Effector memory CD8-positive, alpha-beta T cell (primary cell): ENCODE measurements around the gene MAN1A1.
"Not testable (repeated sequence)": the region's sequence is repeated elsewhere in the genome, so short reads cannot be mapped to it uniquely, and the experiment has no call there.

Experiments used
- ATAC-seq: fragments of 150-1000 bp; cut with Tn5 transposase; replicated peaks from 2 replicates; pipeline ENCODE4 v1.10.0; 2021; ENCODE audit warnings: mild to moderate bottlenecking, moderate library complexity
- DNase-seq, 3 experiments: peaks; one replicate each; pipeline ENCODE4 v3.0.0; 2021
- H3K27ac Mint-ChIP-seq, 2 donors: one replicate each; pipeline ENCODE4 v1.8.0; 2022; ENCODE audit warnings: mild to moderate bottlenecking in 2 of 2, mixed read lengths in 2 of 2, moderate library complexity in 2 of 2
- H3K27me3 Mint-ChIP-seq, 2 donors: one replicate each; pipeline ENCODE4 v1.8.0; 2022; ENCODE audit warnings: mixed read lengths in 2 of 2
- H3K36me3 Mint-ChIP-seq: one replicate; pipeline ENCODE4 v1.8.0; 2022; ENCODE audit warnings: mild to moderate bottlenecking, moderate library complexity, mixed read lengths; ENCODE audit not compliant: insufficient read depth
- H3K4me1 Mint-ChIP-seq, 2 donors: one replicate each; pipeline ENCODE4 v1.8.0; 2022; ENCODE audit warnings: low read depth in 2 of 2, mixed read lengths in 2 of 2
- H3K4me3 Mint-ChIP-seq, 2 donors: one replicate each; pipeline ENCODE4 v1.8.0; 2022; ENCODE audit warnings: mild to moderate bottlenecking in 2 of 2, mixed read lengths in 2 of 2, moderate library complexity in 2 of 2
- H3K9me3 Mint-ChIP-seq, 2 donors: one replicate each; pipeline ENCODE4 v1.8.0; 2022; ENCODE audit warnings: mixed read lengths in 2 of 2

Gene MAN1A1

GRCh38 chr6:119157506-119157815 is 192.1 kb downstream of the MAN1A1 start:
- Mint-ChIP-seq H3K27me3 (peaks cover 10 to 28% of the 10 kb centered on the region in 2 donors), H3K9me3 (no peaks in the 10 kb centered on the region)

GRCh38 chr6:119156757-119157505 is 192.6 kb downstream of the MAN1A1 start:
- Mint-ChIP-seq H3K4me3 (no peak overlapping the region), H3K27ac (no peak overlapping the region), H3K4me1 (no peaks in the 10 kb centered on the region), H3K36me3 (no peaks in the 10 kb centered on the region), H3K9me3 (no peaks in the 10 kb centered on the region), H3K27me3 (peaks cover 5 to 22% of the 10 kb centered on the region in 2 donors)
- no peak for ATAC-seq
- DNase-seq: no peak

More at GRCh38 chr6:119157506-119157815, 192.1 kb downstream of the MAN1A1 start:
- Mint-ChIP-seq H3K36me3 (no peaks in the 10 kb centered on the region), H3K4me1 (no peaks in the 10 kb centered on the region), H3K4me3 (no peak overlapping the region), H3K27ac (no peak overlapping the region)
- no peak for ATAC-seq
- DNase-seq: no peak

- not testable (repeated sequence) for DNase-seq, H3K4me1 Mint-ChIP-seq, H3K4me3 Mint-ChIP-seq, H3K27ac Mint-ChIP-seq, ATAC-seq, H3K9me3 Mint-ChIP-seq, H3K36me3 Mint-ChIP-seq
- peaks cover 5 to 16% of the 10 kb centered on the region in 2 donors for H3K27me3 Mint-ChIP-seq
These were observed 193.5 kb downstream of the MAN1A1 start for GRCh38 chr6:119156082-119156481.

- Mint-ChIP-seq H3K4me1 (peaks cover 0 to 3% of the 10 kb centered on the region in 2 donors), H3K36me3 (no peaks in the 10 kb centered on the region), H3K9me3 (no peaks in the 10 kb centered on the region), H3K27me3 (peaks cover 0 to 4% of the 10 kb centered on the region in 2 donors), H3K4me3 (no peak overlapping the region), H3K27ac (no peak overlapping the region)
- DNase-seq (no peak), ATAC-seq (no peak)
These were observed 197.4 kb downstream of the MAN1A1 start for GRCh38 chr6:119152187-119152586.

- Mint-ChIP-seq H3K9me3 (no peaks in the 10 kb centered on the region), H3K27ac (no peak overlapping the region), H3K27me3 (peaks cover 0 to 4% of the 10 kb centered on the region in 2 donors), H3K4me3 (no peak overlapping the region), H3K4me1 (peaks cover 0 to 13% of the 10 kb centered on the region in 2 donors), H3K36me3 (no peaks in the 10 kb centered on the region)
- DNase-seq: no peak
- no peak for ATAC-seq
These were observed 200.6 kb downstream of the MAN1A1 start for GRCh38 chr6:119148825-119149525.

- Mint-ChIP-seq H3K4me3 (no peak overlapping the region), H3K27ac (no peak overlapping the region), H3K4me1 (peaks cover 0 to 13% of the 10 kb centered on the region in 2 donors), H3K36me3 (no peaks in the 10 kb centered on the region), H3K9me3 (no peaks in the 10 kb centered on the region), H3K27me3 (no peaks in the 10 kb centered on the region)
- ATAC-seq: no peak
- DNase-seq: no peak
These were observed 201.3 kb downstream of the MAN1A1 start for GRCh38 chr6:119148098-119148824.

GRCh38 chr6:119147101-119148053 is 202.2 kb downstream of the MAN1A1 start:
- Mint-ChIP-seq H3K27me3 (peaks cover 0 to 5% of the 10 kb centered on the region in 2 donors), H3K4me1 (peaks cover 0 to 13% of the 10 kb centered on the region in 2 donors)

GRCh38 chr6:119145111-119145510 is 204.4 kb downstream of the MAN1A1 start:
- DNase-seq: no peak
- H3K27me3 Mint-ChIP-seq: peaks cover 0 to 6% of the 10 kb centered on the region in 2 donors
- H3K27ac Mint-ChIP-seq: peak overlapping the region in 1 of 2 donors; percentile 31
- peaks cover 0 to 13% of the 10 kb centered on the region in 2 donors for H3K4me1 Mint-ChIP-seq
- H3K9me3 Mint-ChIP-seq: no peaks in the 10 kb centered on the region
- no peak overlapping the region for H3K4me3 Mint-ChIP-seq
- H3K36me3 Mint-ChIP-seq: no peaks in the 10 kb centered on the region
- ATAC-seq: no peak

More at GRCh38 chr6:119147101-119148053, 202.2 kb downstream of the MAN1A1 start:
- peak overlapping the region; percentile 53 to 62 for H3K27ac Mint-ChIP-seq
- H3K36me3 Mint-ChIP-seq: no peaks in the 10 kb centered on the region
- DNase-seq: no peak
- peak; percentile 83 for ATAC-seq
- H3K4me3 Mint-ChIP-seq: no peak overlapping the region
- no peaks in the 10 kb centered on the region for H3K9me3 Mint-ChIP-seq

- Mint-ChIP-seq H3K4me1 (peaks cover 4 to 13% of the 10 kb centered on the region in 2 donors), H3K36me3 (no peaks in the 10 kb centered on the region), H3K9me3 (no peaks in the 10 kb centered on the region), H3K4me3 (no peak overlapping the region), H3K27ac (no peak overlapping the region), H3K27me3 (peaks cover 0 to 6% of the 10 kb centered on the region in 2 donors)
- ATAC-seq: no peak
- no peak for DNase-seq
These were observed 206.9 kb downstream of the MAN1A1 start for GRCh38 chr6:119142637-119143036.

GRCh38 chr6:119142041-119142440 is 207.5 kb downstream of the MAN1A1 start:
- Mint-ChIP-seq H3K27ac (no peak overlapping the region), H3K36me3 (no peaks in the 10 kb centered on the region), H3K4me1 (peaks cover 4 to 13% of the 10 kb centered on the region in 2 donors), H3K9me3 (no peaks in the 10 kb centered on the region), H3K27me3 (peaks cover 0 to 6% of the 10 kb centered on the region in 2 donors), H3K4me3 (no peak overlapping the region)
- ATAC-seq (no peak), DNase-seq (no peak)

- ATAC-seq (no peak), DNase-seq (no peak)
- H3K4me1 Mint-ChIP-seq: peaks cover 4 to 11% of the 10 kb centered on the region in 2 donors
- no peaks in the 10 kb centered on the region for H3K9me3 Mint-ChIP-seq
- H3K36me3 Mint-ChIP-seq: no peaks in the 10 kb centered on the region
- no peak overlapping the region for H3K27ac Mint-ChIP-seq
- H3K27me3 Mint-ChIP-seq: peaks cover 0 to 6% of the 10 kb centered on the region in 2 donors
- H3K4me3 Mint-ChIP-seq: no peak overlapping the region
These were observed 209.1 kb downstream of the MAN1A1 start for GRCh38 chr6:119140196-119141140.
